Measurements from ENCODE around the gene SGCA. TPM values are rescaled to one million over a fixed set of nuclear protein-coding genes. Genes with fewer than 3 reads are reported as not detected.

The SGCA gene
- polyA plus RNA-seq, 1 donor (not counting 4 experiments of a cell fraction or from before 2014, with no cell fraction given): not detected

GRCh38 chr17:50211249-50212120, 45.7 kb downstream of the SGCA start:
- DNase-seq (ENCODE audit: low read depth, low spot score) (no peak), FAIRE-seq (no peak)
- Histone ChIP-seq H3K27ac (ENCODE audit: control insufficient read depth, insufficient read depth, low read length) (no peak overlapping the region), H3K27me3 (ENCODE audit: control insufficient read depth, extremely low read depth, insufficient read depth, low read length) (peaks cover 8% of the 10 kb centered on the region), H3K9ac (ENCODE audit: control insufficient read depth, extremely low read depth, insufficient read depth, low read length) (no peak overlapping the region), H3K9me1 (ENCODE audit: control insufficient read depth, extremely low read depth, insufficient read depth, low read length) (no peaks in the 10 kb centered on the region), H3K4me3 (ENCODE audit: control insufficient read depth in 2 of 3, extremely low read depth in 1 of 3, insufficient read depth in 2 of 3, low read depth in 1 of 3, low read length in 3 of 3) (no peak overlapping the region), H3K79me2 (ENCODE audit: control insufficient read depth, insufficient read depth, low read length) (no peaks in the 10 kb centered on the region), H3K4me2 (ENCODE audit: control insufficient read depth, extremely low read depth, insufficient read depth, low read depth, low read length) (no peak overlapping the region), H4K20me1 (ENCODE audit: control insufficient read depth, extremely low read depth, insufficient read depth, low read length) (no peaks in the 10 kb centered on the region), H2AFZ (ENCODE audit: control insufficient read depth, low read length) (no peak overlapping the region), H3K4me1 (ENCODE audit: control insufficient read depth, extremely low read depth, insufficient read depth, low read length) (peaks cover 9% of the 10 kb centered on the region), H3K36me3 (ENCODE audit: control insufficient read depth in 2 of 2, extremely low read depth in 1 of 2, insufficient read depth in 2 of 2, low read length in 2 of 2) (no peaks in the 10 kb centered on the region), H3K9me3 (ENCODE audit: control insufficient read depth, low read depth, low read length) (no peaks in the 10 kb centered on the region)
- TF ChIP-seq CTCF (optimal IDR thresholded peaks at IDR 0.05 in 1 of 3, IDR thresholded peaks at IDR 0.05 in 1 of 3, conservative IDR thresholded peaks at IDR 0.05 in 1 of 3; ENCODE audit: extremely low read depth in 1 of 3, insufficient read depth in 2 of 3, low read length in 3 of 3) (no peak), EZH2 (IDR thresholded peaks at IDR 0.05; ENCODE audit: low read length) (no peak)
- dilution Hi-C loops (cut with MboI; ENCODE audit: extremely low pct_ligation_motif_present, low sequenced_read_pairs): no loop called here

GRCh38 chr17:50212121-50212843, 46.5 kb downstream of the SGCA start:
- Histone ChIP-seq H2AFZ (ENCODE audit: control insufficient read depth, low read length) (no peak overlapping the region), H3K36me3 (ENCODE audit: control insufficient read depth in 2 of 2, extremely low read depth in 1 of 2, insufficient read depth in 2 of 2, low read length in 2 of 2) (no peaks in the 10 kb centered on the region), H3K79me2 (ENCODE audit: control insufficient read depth, insufficient read depth, low read length) (no peaks in the 10 kb centered on the region), H3K27ac (ENCODE audit: control insufficient read depth, insufficient read depth, low read length) (no peak overlapping the region), H3K9me3 (ENCODE audit: control insufficient read depth, low read depth, low read length) (no peaks in the 10 kb centered on the region), H3K27me3 (ENCODE audit: control insufficient read depth, extremely low read depth, insufficient read depth, low read length) (peaks cover 6% of the 10 kb centered on the region), H3K4me3 (ENCODE audit: control insufficient read depth in 2 of 3, extremely low read depth in 1 of 3, insufficient read depth in 2 of 3, low read depth in 1 of 3, low read length in 3 of 3) (no peak overlapping the region), H3K9ac (ENCODE audit: control insufficient read depth, extremely low read depth, insufficient read depth, low read length) (no peak overlapping the region), H3K9me1 (ENCODE audit: control insufficient read depth, extremely low read depth, insufficient read depth, low read length) (no peaks in the 10 kb centered on the region), H4K20me1 (ENCODE audit: control insufficient read depth, extremely low read depth, insufficient read depth, low read length) (no peaks in the 10 kb centered on the region), H3K4me1 (ENCODE audit: control insufficient read depth, extremely low read depth, insufficient read depth, low read length) (peaks cover 9% of the 10 kb centered on the region), H3K4me2 (ENCODE audit: control insufficient read depth, extremely low read depth, insufficient read depth, low read depth, low read length) (no peak overlapping the region)
- TF ChIP-seq EZH2 (IDR thresholded peaks at IDR 0.05; ENCODE audit: low read length): no peak
- no peak for TF ChIP-seq CTCF (optimal IDR thresholded peaks at IDR 0.05 in 1 of 3, IDR thresholded peaks at IDR 0.05 in 1 of 3, conservative IDR thresholded peaks at IDR 0.05 in 1 of 3; ENCODE audit: extremely low read depth in 1 of 3, insufficient read depth in 2 of 3, low read length in 3 of 3)
- DNase-seq (ENCODE audit: low read depth, low spot score) (no peak), FAIRE-seq (no peak)
- dilution Hi-C loops (cut with MboI; ENCODE audit: extremely low pct_ligation_motif_present, low sequenced_read_pairs): no loop called here

Data from keratinocyte (primary cell).